GM23338 (cell line): Measurements from ENCODE around the gene AKAP7. TPM values are rescaled to one million over a fixed set of nuclear protein-coding genes. Genes with fewer than 3 reads are reported as not detected.

Experiments used
- ATAC-seq: fragments of 200-7000 bp; cut with Tn5 transposase; 3 replicates; pipeline ENCODE4 v1.9.1; 2020
- DNase-seq: peaks from one replicate; pipeline ENCODE4 v3.0.0-alpha.2; 2015; ENCODE audit warnings: low spot score
- H2AFZ ChIP-seq: fragments of 200-600 bp; sonication (generic); 2 replicates; pipeline ENCODE4 v1.8.0; 2016; ENCODE audit warnings: antibody characterized with exemption, mild to moderate bottlenecking, moderate library complexity
- H3F3A ChIP-seq: fragments of 200-600 bp; sonication (generic); replicated peaks from 2 replicates; pipeline ENCODE4 v1.8.0; 2017; ENCODE audit warnings: antibody characterized with exemption, mixed run types, low read depth
- H3K27ac ChIP-seq: fragments of 200-600 bp; sonication (generic); 2 replicates; pipeline ENCODE4 v1.6.1; 2016; ENCODE audit warnings: low read depth
- H3K27me3 ChIP-seq: fragments of 200-600 bp; sonication (generic); 2 replicates; pipeline ENCODE4 v1.8.0; 2016; ENCODE audit warnings: mild to moderate bottlenecking, mixed run types, moderate library complexity; ENCODE audit not compliant: insufficient read depth
- H3K36me3 ChIP-seq: fragments of 200-600 bp; sonication (generic); 2 replicates; pipeline ENCODE4 v1.8.0; 2016; ENCODE audit warnings: mild to moderate bottlenecking; ENCODE audit not compliant: insufficient read depth
- H3K4me1 ChIP-seq: fragments of 200-600 bp; sonication (generic); 2 replicates; pipeline ENCODE4 v1.8.0; 2016; ENCODE audit warnings: mild to moderate bottlenecking, moderate library complexity; ENCODE audit not compliant: insufficient read depth
- H3K4me2 ChIP-seq: fragments of 200-600 bp; sonication (generic); 2 replicates; pipeline ENCODE4 v1.7.1; 2017; ENCODE audit warnings: mixed run types
- H3K4me3 ChIP-seq: fragments of 200-600 bp; sonication (generic); 2 replicates; pipeline ENCODE4 v1.6.1; 2016; ENCODE audit warnings: mixed run types
- H3K79me2 ChIP-seq: fragments of 200-600 bp; sonication (generic); replicated peaks from 2 replicates; pipeline ENCODE4 v1.8.0; 2017; ENCODE audit warnings: mild to moderate bottlenecking; ENCODE audit not compliant: insufficient read depth
- H3K9me2 ChIP-seq: fragments of 200-600 bp; sonication (generic); 2 replicates; pipeline ENCODE4 v1.8.0; 2017; ENCODE audit not compliant: insufficient read depth
- H4K20me1 ChIP-seq: fragments of 200-600 bp; sonication (generic); replicated peaks from 2 replicates; pipeline ENCODE4 v1.8.0; 2017; ENCODE audit warnings: mild to moderate bottlenecking; ENCODE audit not compliant: insufficient read depth
- H3K27ac Mint-ChIP-seq: 2 replicates; pipeline ENCODE4 v1.8.0; 2020; ENCODE audit warnings: inconsistent platforms, mild to moderate bottlenecking, moderate library complexity, mixed read lengths
- H3K27me3 Mint-ChIP-seq: 3 replicates; pipeline ENCODE4 v1.8.0; 2022; ENCODE audit warnings: low read depth, mild to moderate bottlenecking, moderate library complexity, mixed read lengths, inconsistent platforms; ENCODE audit not compliant: insufficient read depth, poor library complexity
- H3K36me3 Mint-ChIP-seq: 3 replicates; pipeline ENCODE4 v1.8.0; 2021; ENCODE audit warnings: low read depth, mild to moderate bottlenecking, inconsistent platforms, moderate library complexity, mixed read lengths
- H3K4me1 Mint-ChIP-seq: 3 replicates; pipeline ENCODE4 v1.8.0; 2020; ENCODE audit warnings: mild to moderate bottlenecking, inconsistent platforms, mixed read lengths
- H3K4me3 Mint-ChIP-seq: 3 replicates; pipeline ENCODE4 v1.8.0; 2021; ENCODE audit warnings: moderate library complexity, mild to moderate bottlenecking, inconsistent platforms, mixed read lengths
- H3K9me3 Mint-ChIP-seq: 3 replicates; pipeline ENCODE4 v1.8.0; 2020; ENCODE audit warnings: moderate library complexity, mild to moderate bottlenecking, inconsistent platforms, mixed read lengths
- CREB1 ChIP-seq: fragments of 250-450 bp; sonication (Bioruptor Pico); IDR thresholded peaks from 2 replicates; pipeline ENCODE4 v1.5.0; 2020; ENCODE audit warnings: low read depth, mild to moderate bottlenecking, moderate library complexity
- ETS1 ChIP-seq: IDR thresholded peaks from 2 replicates; pipeline ENCODE4 v1.6.1; 2016; ENCODE audit warnings: antibody characterized with exemption
- JUNB ChIP-seq: IDR thresholded peaks from one replicate; pipeline ENCODE4 v1.6.1; 2016; ENCODE audit warnings: antibody characterized with exemption; ENCODE audit not compliant: unreplicated experiment
- NANOG ChIP-seq: IDR thresholded peaks from 2 replicates; pipeline ENCODE4 v1.6.1; 2016; ENCODE audit warnings: antibody characterized with exemption, borderline replicate concordance
- POLR2AphosphoS5 ChIP-seq: IDR thresholded peaks from 2 replicates; pipeline ENCODE4 v1.6.1; 2016; ENCODE audit warnings: antibody characterized with exemption, low read depth
- STAT1 ChIP-seq: IDR thresholded peaks from one replicate; pipeline ENCODE4 v1.6.1; 2016; ENCODE audit warnings: antibody characterized with exemption; ENCODE audit not compliant: unreplicated experiment
- ZNF114 ChIP-seq: fragments of 250-450 bp; sonication (Bioruptor Pico); IDR thresholded peaks from 2 replicates; pipeline ENCODE4 v1.5.0; 2020; ENCODE audit warnings: mild to moderate bottlenecking, moderate library complexity
- ZNF331 ChIP-seq: fragments of 250-450 bp; sonication (Bioruptor Pico); IDR thresholded peaks from 2 replicates; pipeline ENCODE4 v1.5.0; 2020; ENCODE audit warnings: low read depth, mild to moderate bottlenecking, moderate library complexity
- polyA plus RNA-seq: library from polyadenylated mRNA; unstranded; fragments of >200 nt; fragmentation: Nextera tagmentation; extraction: Ambion mirVana; gene quantifications from 2 replicates; pipeline ENCODE4 v1.2.1, GENCODE V29; 2016
- total RNA-seq: library from RNA; depleted of rRNA; stranded (reverse); fragments of >200 nt; shearing (Covaris generic); gene quantifications from 2 replicates; pipeline ENCODE4 v1.2.3, GENCODE V29; 2014

Gene AKAP7
- total and polyA plus RNA-seq, 2 experiments from 2014 or later: 12.2 to 20.0 TPM

- Histone ChIP-seq H3K4me1 (peaks cover 11% of the 10 kb centered on the region), H4K20me1 (no peaks in the 10 kb centered on the region), H3K4me2 (no peak overlapping the region), H3K79me2 (no peaks in the 10 kb centered on the region), H3K27ac (no peak overlapping the region), H3K9me2 (no peaks in the 10 kb centered on the region), H3K27me3 (no peaks in the 10 kb centered on the region), H3F3A (no peaks in the 10 kb centered on the region), H3K4me3 (no peak overlapping the region), H2AFZ (no peak overlapping the region), H3K36me3 (no peaks in the 10 kb centered on the region)
- Mint-ChIP-seq H3K9me3 (peaks cover 3% of the 10 kb centered on the region; the same call in 1 of the 3 replicates), H3K27ac (no peak overlapping the region), H3K27me3 (no peaks in the 10 kb centered on the region), H3K4me3 (no peak overlapping the region), H3K36me3 (peaks cover 11% of the 10 kb centered on the region; the same call in 2 of the 3 replicates), H3K4me1 (peaks cover 10% of the 10 kb centered on the region; the same call in 2 of the 3 replicates)
- TF ChIP-seq ZNF114 (no peak), CREB1 (CRISPR knock-in tag) (no peak), POLR2AphosphoS5 (no peak), JUNB (no peak)
- ATAC-seq: no peak
- DNase-seq: no peak
Observed at GRCh38 chr6:131223416-131223815, 88.1 kb downstream of the AKAP7 start.

DNA sequence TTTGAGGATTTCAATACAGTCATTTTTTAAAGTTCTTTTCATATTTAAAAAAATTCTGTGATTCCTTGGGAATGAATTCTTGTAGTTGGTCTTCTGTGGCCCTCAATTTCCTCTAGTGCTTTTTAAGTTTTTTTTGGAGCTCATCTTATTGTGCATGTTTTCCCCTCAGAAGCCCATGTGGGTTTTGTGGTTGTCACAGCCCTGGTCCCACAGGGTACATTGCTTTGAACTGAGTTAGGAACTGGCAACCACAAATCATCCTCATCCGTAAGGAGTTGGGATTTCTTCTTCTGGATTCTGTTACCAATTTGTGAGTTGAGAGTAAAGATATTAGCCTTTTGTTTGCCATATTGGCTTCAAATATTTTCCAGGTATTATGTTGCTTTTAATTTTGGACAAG is 89.9 kb downstream of the AKAP7 start:
- H3K79me2 ChIP-seq: no peaks in the 10 kb centered on the region
- no peak for ATAC-seq

GRCh38 chr6:131225959-131226358 is 90.7 kb downstream of the AKAP7 start:
- Mint-ChIP-seq H3K9me3 (peaks cover 3% of the 10 kb centered on the region; the same call in 1 of the 3 replicates), H3K36me3 (peaks cover 11% of the 10 kb centered on the region; the same call in 2 of the 3 replicates), H3K27me3 (peaks cover 1% of the 10 kb centered on the region), H3K4me1 (peaks cover 10% of the 10 kb centered on the region; the same call in 2 of the 3 replicates), H3K4me3 (no peak overlapping the region), H3K27ac (no peak overlapping the region)
- 0 out of 2 replicates have a peak overlapping the region, but pooled peaks have one; percentile 6 for H3K4me2 ChIP-seq
- no peaks in the 10 kb centered on the region for H3K27me3 ChIP-seq
- no peaks in the 10 kb centered on the region for H3K36me3 ChIP-seq
- no peak overlapping the region for H3K4me3 ChIP-seq
- no peak overlapping the region for H3K27ac ChIP-seq
- TF ChIP-seq ZNF114 (no peak), STAT1 (no peak), ZNF331 (no peak), JUNB (no peak), NANOG (peak; percentile 46; the same call in 1 of the 2 replicates), ETS1 (no peak), CREB1 (CRISPR knock-in tag) (no peak)
- H3K4me1 ChIP-seq: peaks cover 11% of the 10 kb centered on the region
- H3F3A ChIP-seq: no peaks in the 10 kb centered on the region
- H3K79me2 ChIP-seq: no peaks in the 10 kb centered on the region
- H2AFZ ChIP-seq: no peak overlapping the region
- DNase-seq (no peak), ATAC-seq (no peak; the same call in 2 of the 3 replicates)
- H3K9me2 ChIP-seq: no peaks in the 10 kb centered on the region
- H4K20me1 ChIP-seq: no peaks in the 10 kb centered on the region

More for the DNA sequence above, 89.9 kb downstream of the AKAP7 start:
- no peak overlapping the region for H3K27ac Mint-ChIP-seq
- no peak overlapping the region for H3K27ac ChIP-seq
- H3K27me3 Mint-ChIP-seq: peaks cover 1% of the 10 kb centered on the region
- H3K9me3 Mint-ChIP-seq: peaks cover 3% of the 10 kb centered on the region; the same call in 1 of the 3 replicates
- H3F3A ChIP-seq: no peaks in the 10 kb centered on the region
- H4K20me1 ChIP-seq: no peaks in the 10 kb centered on the region
- H3K4me2 ChIP-seq: no peak overlapping the region
- H3K4me1 ChIP-seq: peaks cover 11% of the 10 kb centered on the region
- DNase-seq: no peak
- H3K9me2 ChIP-seq: no peaks in the 10 kb centered on the region
- H2AFZ ChIP-seq: no peak overlapping the region
- TF ChIP-seq CREB1 (CRISPR knock-in tag): no peak
- TF ChIP-seq STAT1: no peak
- TF ChIP-seq ETS1: no peak
- H3K36me3 Mint-ChIP-seq: peaks cover 11% of the 10 kb centered on the region; the same call in 2 of the 3 replicates
- H3K4me1 Mint-ChIP-seq: peaks cover 10% of the 10 kb centered on the region; the same call in 2 of the 3 replicates
- H3K4me3 ChIP-seq: no peak overlapping the region
- H3K27me3 ChIP-seq: no peaks in the 10 kb centered on the region
- no peak overlapping the region for H3K4me3 Mint-ChIP-seq
- H3K36me3 ChIP-seq: no peaks in the 10 kb centered on the region
